22Rv1 (cell line): Measurements from ENCODE around the gene ACOXL.

Source experiments
- CTCF ChIP-seq: fragments of 450-650 bp; IDR thresholded peaks from 2 replicates; pipeline ENCODE4 v1.5.1; 2017; ENCODE audit warnings: mild to moderate bottlenecking
- ZFX ChIP-seq: fragments of 450-650 bp; IDR thresholded peaks from 2 replicates; pipeline ENCODE4 v1.6.1; 2017; ENCODE audit warnings: antibody characterized with exemption, borderline replicate concordance

- TF ChIP-seq CTCF (no peak), ZFX (no peak)
Observed at GRCh38 chr2:110794951-110795350, 62.6 kb downstream of the ACOXL start.
